IPS-20b (cell line): ENCODE data around the gene ITPR2.
"Not testable (repeated sequence)": the region's sequence is repeated elsewhere in the genome, so short reads cannot be mapped to it uniquely, and the experiment has no call there.

Source experiments
- H3K27ac ChIP-seq: one replicate; pipeline ENCODE4 v1.5.1; 2013; ENCODE audit warnings: low read length
- H3K27me3 ChIP-seq: 2 replicates; pipeline ENCODE4 v1.6.1; 2013; ENCODE audit warnings: mild to moderate bottlenecking, low read length, inconsistent platforms; ENCODE audit not compliant: insufficient read depth
- H3K36me3 ChIP-seq: 2 replicates; pipeline ENCODE4 v1.6.1; 2013; ENCODE audit warnings: low read depth, mild to moderate bottlenecking, inconsistent platforms, low read length, moderate library complexity; ENCODE audit not compliant: insufficient read depth
- H3K4me1 ChIP-seq: 2 replicates; pipeline ENCODE4 v1.6.1; 2013; ENCODE audit warnings: mild to moderate bottlenecking, control low read depth, inconsistent platforms, low read length, moderate library complexity; ENCODE audit not compliant: insufficient read depth
- H3K4me3 ChIP-seq: 2 replicates; pipeline ENCODE4 v1.5.1; 2013; ENCODE audit warnings: mild to moderate bottlenecking, low read length, inconsistent platforms
- H3K9ac ChIP-seq: 2 replicates; pipeline ENCODE4 v1.6.1; 2013; ENCODE audit warnings: low read depth, mild to moderate bottlenecking, inconsistent platforms, low read length, moderate library complexity
- H3K9me3 ChIP-seq: 2 replicates; pipeline ENCODE4 v1.6.1; 2013; ENCODE audit warnings: mild to moderate bottlenecking, low read depth, low read length, inconsistent platforms; ENCODE audit not compliant: insufficient read depth

ITPR2 gene

DNA sequence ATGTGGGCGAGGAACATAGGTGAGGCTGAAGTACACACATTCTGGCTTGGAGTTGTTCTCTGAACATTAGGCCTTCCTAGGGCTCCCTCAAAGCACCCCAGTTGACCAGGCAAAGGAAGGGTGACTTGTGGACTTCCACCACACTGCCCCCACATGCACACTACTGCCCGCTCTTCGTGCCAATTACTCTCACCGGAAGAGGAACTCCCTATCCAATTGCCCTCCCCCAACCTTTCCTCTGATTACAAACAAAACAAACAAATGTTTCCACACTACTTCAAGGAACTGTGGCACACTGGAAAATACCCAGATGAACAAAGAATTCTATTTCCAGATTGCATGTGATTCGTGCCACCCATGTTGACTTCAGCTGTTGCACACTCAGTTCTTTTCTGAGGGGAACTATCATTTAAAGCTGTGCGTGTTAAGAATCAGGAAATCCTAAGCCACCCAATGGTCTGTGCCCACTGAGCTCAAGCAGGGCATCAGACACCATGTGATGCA lies 498.3 kb downstream of the ITPR2 start:
- Histone ChIP-seq H3K4me1 (no peaks in the 10 kb centered on the region), H3K9me3 (no peaks in the 10 kb centered on the region), H3K4me3 (no peak overlapping the region), H3K36me3 (no peaks in the 10 kb centered on the region), H3K27ac (no peak overlapping the region), H3K9ac (no peak overlapping the region), H3K27me3 (no peaks in the 10 kb centered on the region)

GRCh38 chr12:26331960-26332359 lies 501.0 kb downstream of the ITPR2 start:
- Histone ChIP-seq H3K9me3 (no peaks in the 10 kb centered on the region), H3K4me3 (no peak overlapping the region), H3K36me3 (no peaks in the 10 kb centered on the region), H3K27ac (no peak overlapping the region), H3K4me1 (no peaks in the 10 kb centered on the region), H3K9ac (no peak overlapping the region), H3K27me3 (no peaks in the 10 kb centered on the region)

DNA sequence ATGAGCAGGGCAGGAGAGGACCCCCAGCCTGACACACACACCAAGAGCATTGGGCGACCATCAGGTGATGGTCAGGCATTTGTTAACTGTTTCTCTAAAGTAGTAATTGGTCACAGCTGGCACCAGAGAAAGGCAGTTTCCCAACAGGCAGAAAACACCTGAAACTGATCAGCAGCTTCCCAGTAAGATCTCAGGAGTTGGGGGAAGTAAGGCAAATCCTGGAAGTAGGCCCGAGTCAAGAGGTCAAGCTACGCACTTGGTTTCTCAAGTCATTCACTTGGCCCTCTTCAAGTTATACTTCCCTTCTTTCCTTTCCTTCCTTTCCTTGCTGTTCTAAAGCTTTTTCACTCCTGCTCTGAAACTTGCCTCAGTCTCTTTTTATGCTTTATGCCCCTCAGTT lies 501.9 kb downstream of the ITPR2 start:
- H3K4me3 ChIP-seq = no peak overlapping the region

GRCh38 chr12:26327975-26328644 lies 504.9 kb downstream of the ITPR2 start:
- no peak overlapping the region for H3K27ac ChIP-seq
- no peak overlapping the region for H3K9ac ChIP-seq
- no peak overlapping the region for H3K4me3 ChIP-seq

More for the DNA sequence above, 501.9 kb downstream of the ITPR2 start:
- Histone ChIP-seq H3K36me3 (no peaks in the 10 kb centered on the region), H3K27ac (no peak overlapping the region), H3K4me1 (no peaks in the 10 kb centered on the region), H3K27me3 (no peaks in the 10 kb centered on the region), H3K9ac (no peak overlapping the region), H3K9me3 (no peaks in the 10 kb centered on the region)

GRCh38 chr12:26323673-26324072 lies 509.3 kb downstream of the ITPR2 start:
- no peaks in the 10 kb centered on the region for H3K9me3 ChIP-seq
- H3K9ac ChIP-seq = no peak overlapping the region
- H3K4me3 ChIP-seq = no peak overlapping the region
- H3K4me1 ChIP-seq = no peaks in the 10 kb centered on the region
- no peaks in the 10 kb centered on the region for H3K36me3 ChIP-seq
- H3K27me3 ChIP-seq = no peaks in the 10 kb centered on the region
- H3K27ac ChIP-seq = no peak overlapping the region

More at GRCh38 chr12:26327975-26328644, 504.9 kb downstream of the ITPR2 start:
- H3K27me3 ChIP-seq = no peaks in the 10 kb centered on the region
- H3K9me3 ChIP-seq = no peaks in the 10 kb centered on the region
- H3K36me3 ChIP-seq = no peaks in the 10 kb centered on the region
- no peaks in the 10 kb centered on the region for H3K4me1 ChIP-seq

DNA sequence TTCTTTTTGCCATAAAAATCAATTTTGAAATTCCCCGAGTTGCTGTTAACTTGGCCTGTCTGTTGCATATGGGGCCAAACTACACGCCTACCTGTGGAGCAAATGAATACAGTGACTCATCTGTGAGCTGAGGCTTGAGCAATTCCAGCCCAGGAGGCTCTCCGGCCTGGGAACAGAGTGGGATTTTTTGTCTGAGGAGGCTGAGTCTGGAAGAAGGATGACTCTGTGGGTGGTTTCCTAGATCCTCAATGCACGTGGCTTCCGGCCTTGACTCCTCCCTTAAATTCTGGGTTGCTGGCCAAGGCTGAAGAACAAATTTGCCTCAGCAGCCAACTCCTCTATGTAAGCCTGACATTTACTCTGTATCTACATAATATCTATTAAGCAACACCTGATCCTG lies 513.5 kb downstream of the ITPR2 start:
- H3K9me3 ChIP-seq = no peaks in the 10 kb centered on the region
- H3K27ac ChIP-seq = no peak overlapping the region
- no peak overlapping the region for H3K4me3 ChIP-seq
- no peaks in the 10 kb centered on the region for H3K36me3 ChIP-seq
- H3K27me3 ChIP-seq = no peaks in the 10 kb centered on the region
- H3K9ac ChIP-seq = no peak overlapping the region
- H3K4me1 ChIP-seq = no peaks in the 10 kb centered on the region

- no peak overlapping the region for H3K4me3 ChIP-seq
- H3K9ac ChIP-seq = no peak overlapping the region
- H3K27ac ChIP-seq = no peak overlapping the region
- H3K9me3 ChIP-seq = no peaks in the 10 kb centered on the region
- H3K27me3 ChIP-seq = no peaks in the 10 kb centered on the region
- H3K36me3 ChIP-seq = no peaks in the 10 kb centered on the region
- no peaks in the 10 kb centered on the region for H3K4me1 ChIP-seq
Observed at GRCh38 chr12:26318661-26319068, 514.3 kb downstream of the ITPR2 start.

GRCh38 chr12:26317942-26318575 lies 514.9 kb downstream of the ITPR2 start:
- H3K27ac ChIP-seq = no peak overlapping the region

DNA sequence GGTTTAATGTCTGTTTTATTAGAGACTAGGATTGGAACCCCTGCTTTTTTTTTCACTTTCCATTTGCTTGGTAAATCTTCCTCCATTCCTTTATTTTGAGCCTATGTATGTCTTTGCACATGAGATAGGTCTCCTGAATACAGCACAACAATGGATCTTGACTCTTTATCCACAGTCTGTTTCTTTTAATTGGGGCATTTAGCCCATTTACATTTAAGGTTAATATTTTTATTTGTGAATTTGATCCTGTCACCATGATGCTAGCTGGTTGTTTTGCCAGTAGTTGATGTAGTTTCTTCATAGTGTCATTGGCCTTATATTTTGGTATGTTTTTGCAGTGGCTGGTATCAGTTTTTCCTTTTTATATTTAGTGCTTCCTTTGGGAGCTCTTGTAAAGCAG lies 518.9 kb downstream of the ITPR2 start:
- H3K9me3 ChIP-seq, H3K27me3 ChIP-seq, H3K27ac ChIP-seq, H3K36me3 ChIP-seq, H3K4me1 ChIP-seq, H3K4me3 ChIP-seq, H3K9ac ChIP-seq: not testable (repeated sequence)

More at GRCh38 chr12:26317942-26318575, 514.9 kb downstream of the ITPR2 start:
- H3K9ac ChIP-seq = no peak overlapping the region
- H3K4me3 ChIP-seq = no peak overlapping the region
- H3K9me3 ChIP-seq = no peaks in the 10 kb centered on the region
- H3K4me1 ChIP-seq = no peaks in the 10 kb centered on the region
- no peaks in the 10 kb centered on the region for H3K36me3 ChIP-seq
- H3K27me3 ChIP-seq = no peaks in the 10 kb centered on the region

GRCh38 chr12:26310489-26310888 lies 522.5 kb downstream of the ITPR2 start:
- H3K36me3 ChIP-seq, H3K27me3 ChIP-seq, H3K4me3 ChIP-seq, H3K4me1 ChIP-seq, H3K9me3 ChIP-seq, H3K27ac ChIP-seq, H3K9ac ChIP-seq: not testable (repeated sequence)

DNA sequence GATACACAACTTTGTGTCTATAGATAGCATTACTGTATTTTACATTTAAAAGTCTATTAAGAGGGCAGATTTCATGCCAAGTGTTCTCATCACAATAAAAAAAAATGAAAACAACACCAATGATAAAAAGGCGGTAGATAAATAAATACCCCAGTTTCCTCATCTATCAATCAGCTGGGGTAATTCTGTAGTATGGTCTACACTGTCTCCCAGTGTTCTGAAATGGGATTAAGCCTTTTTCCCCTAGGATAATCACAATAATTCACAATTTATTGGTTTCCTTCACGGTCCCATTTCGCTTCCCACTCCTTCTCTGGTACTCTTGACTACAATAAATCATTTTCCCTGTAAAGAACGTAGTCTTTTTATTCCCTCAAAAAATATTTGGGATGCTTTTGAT lies 523.4 kb downstream of the ITPR2 start:
- no peaks in the 10 kb centered on the region for H3K36me3 ChIP-seq
- no peaks in the 10 kb centered on the region for H3K27me3 ChIP-seq
- H3K4me1 ChIP-seq = no peaks in the 10 kb centered on the region
- H3K4me3 ChIP-seq = no peak overlapping the region
- H3K9me3 ChIP-seq = no peaks in the 10 kb centered on the region
- no peak overlapping the region for H3K27ac ChIP-seq
- H3K9ac ChIP-seq = no peak overlapping the region

- H3K9me3 ChIP-seq = no peaks in the 10 kb centered on the region
- H3K27me3 ChIP-seq = no peaks in the 10 kb centered on the region
- no peak overlapping the region for H3K9ac ChIP-seq
- H3K27ac ChIP-seq = no peak overlapping the region
- H3K36me3 ChIP-seq = no peaks in the 10 kb centered on the region
- no peak overlapping the region for H3K4me3 ChIP-seq
- no peaks in the 10 kb centered on the region for H3K4me1 ChIP-seq
Observed at GRCh38 chr12:26304273-26304672, 528.7 kb downstream of the ITPR2 start.
